CD14-positive monocyte (primary cell): ENCODE results near the gene NEUROD2. TPM values are rescaled to one million over a fixed set of nuclear protein-coding genes. Genes with fewer than 3 reads are reported as not detected.

Experiments used
- DNase-seq, 3 donors: peaks; one replicate each; pipeline ENCODE4 v3.0.0-alpha.2; 2011 to 2022
- H2AFZ ChIP-seq: 2 replicates; pipeline ENCODE4 v1.6.0; 2012; ENCODE audit warnings: mild to moderate bottlenecking, low read depth, low read length, inconsistent platforms; ENCODE audit not compliant: insufficient read depth, poor library complexity, severe bottlenecking
- H3K27ac ChIP-seq, 2 donors: 1 replicate in 1 of 2; 2 replicates in 1 of 2; pipeline ENCODE4 v1.5.1; 2012 to 2013; ENCODE audit warnings: low read length in 2 of 2, control low read depth in 1 of 2, inconsistent platforms in 1 of 2, low read depth in 1 of 2, mild to moderate bottlenecking in 1 of 2
- H3K27me3 ChIP-seq, 2 donors: one replicate each; pipeline versions ENCODE4 v1.6.0 to v1.6.1; 2011 to 2013; ENCODE audit warnings: low read length in 2 of 2; ENCODE audit not compliant: control insufficient read depth in 2 of 2, insufficient read depth in 2 of 2
- H3K36me3 ChIP-seq, 2 donors: replicated peaks in 1 of 2; 1 replicate in 1 of 2; 2 replicates in 1 of 2; pipeline versions ENCODE4 v1.5.1 to v1.6.1; 2012 to 2013; ENCODE audit warnings: low read length in 2 of 2, control low read depth in 1 of 2, inconsistent platforms in 1 of 2, mild to moderate bottlenecking in 1 of 2; ENCODE audit not compliant: insufficient read depth in 2 of 2, control insufficient read depth in 1 of 2
- H3K4me1 ChIP-seq, 2 donors: 1 replicate in 1 of 2; 2 replicates in 1 of 2; pipeline versions ENCODE4 v1.5.1 to v1.6.1; 2012 to 2013; ENCODE audit warnings: low read length in 2 of 2, control low read depth in 1 of 2, inconsistent platforms in 1 of 2, mild to moderate bottlenecking in 1 of 2, moderate library complexity in 1 of 2; ENCODE audit not compliant: insufficient read depth in 2 of 2, control insufficient read depth in 1 of 2
- H3K4me2 ChIP-seq: replicated peaks from 2 replicates; pipeline ENCODE3; 2012; ENCODE audit warnings: low read length, moderate library complexity, mild to moderate bottlenecking; ENCODE audit not compliant: poor library complexity, severe bottlenecking; ENCODE audit errors: extremely low read depth
- H3K4me3 ChIP-seq, 3 experiments: fragments of 200-600 bp in 1 of 3; sonication (generic) in 1 of 3; replicated peaks in 1 of 3; 1 replicate in 2 of 3; 2 replicates in 1 of 3; pipeline ENCODE4 v1.5.1; 2011 to 2013; ENCODE audit warnings: low read length in 3 of 3, mild to moderate bottlenecking in 3 of 3, control low read depth in 2 of 3, low read depth in 2 of 3, inconsistent platforms in 1 of 3, moderate library complexity in 1 of 3
- H3K79me2 ChIP-seq: 2 replicates; pipeline ENCODE4 v1.6.0; 2012; ENCODE audit warnings: mild to moderate bottlenecking, control low read depth, inconsistent platforms, low read length, moderate library complexity; ENCODE audit not compliant: insufficient read depth
- H3K9ac ChIP-seq: 2 replicates; pipeline ENCODE4 v1.6.0; 2017; ENCODE audit warnings: low read length, mild to moderate bottlenecking; ENCODE audit not compliant: insufficient read depth, poor library complexity, severe bottlenecking
- H3K9me3 ChIP-seq, 2 donors: replicated peaks in 1 of 2; 1 replicate in 1 of 2; 2 replicates in 1 of 2; pipeline versions ENCODE4 v1.5.1 to v1.6.1; 2012 to 2013; ENCODE audit warnings: low read length in 2 of 2, control low read depth in 1 of 2; ENCODE audit not compliant: control insufficient read depth in 1 of 2, insufficient read depth in 1 of 2
- H4K20me1 ChIP-seq: 2 replicates; pipeline ENCODE4 v1.6.0; 2012; ENCODE audit warnings: mild to moderate bottlenecking, low read length, control low read depth, moderate library complexity; ENCODE audit not compliant: insufficient read depth
- H3K27ac Mint-ChIP-seq, 7 donors: one replicate each; pipeline ENCODE4 v1.8.0; 2020; ENCODE audit warnings: mild to moderate bottlenecking in 7 of 7, mixed read lengths in 7 of 7, moderate library complexity in 6 of 7, inconsistent platforms in 2 of 7
- H3K27me3 Mint-ChIP-seq, 3 donors: one replicate each; pipeline ENCODE4 v1.8.0; 2021 to 2022; ENCODE audit warnings: low read depth in 3 of 3, mild to moderate bottlenecking in 3 of 3, mixed read lengths in 3 of 3, moderate library complexity in 3 of 3, inconsistent platforms in 1 of 3
- H3K36me3 Mint-ChIP-seq, 2 donors: one replicate each; pipeline ENCODE4 v1.8.0; 2020; ENCODE audit warnings: mixed read lengths in 2 of 2, inconsistent platforms in 1 of 2, mild to moderate bottlenecking in 1 of 2
- H3K4me1 Mint-ChIP-seq: one replicate; pipeline ENCODE4 v1.8.0; 2020; ENCODE audit warnings: mild to moderate bottlenecking, mixed read lengths
- H3K4me3 Mint-ChIP-seq, 2 donors: one replicate each; pipeline ENCODE4 v1.8.0; 2020; ENCODE audit warnings: mild to moderate bottlenecking in 2 of 2, mixed read lengths in 2 of 2, moderate library complexity in 1 of 2
- H3K9me3 Mint-ChIP-seq, 7 donors: one replicate each; pipeline ENCODE4 v1.8.0; 2020 to 2022; ENCODE audit warnings: mixed read lengths in 7 of 7, mild to moderate bottlenecking in 6 of 7, moderate library complexity in 6 of 7, inconsistent platforms in 2 of 7
- WGBS: methylation state at CpG from one replicate; pipeline ENCODE4 v1.1.5; 2013; ENCODE audit warnings: missing lambda C conversion rate; ENCODE audit not compliant: insufficient coverage; 5-methylcytosine and 5-hydroxymethylcytosine counted together
- intact Hi-C, 2 donors: fragments of 100-400 bp; cut with micrococcal nuclease; formaldehyde crosslinking; loops; one replicate each; pipeline versions ENCODE4 v1.15.0 to v1.15.1; 2023
- polyA plus RNA-seq, 3 donors: library from polyadenylated mRNA; depleted of rRNA in 1 of 3; unstranded in 2 of 3; stranded (reverse) in 1 of 3; fragments of 300-500 nt in 2 of 3; fragments of >200 nt in 1 of 3; fragmentation: Illumina TruSeq in 2 of 3; gene quantifications; 1 replicate in 2 of 3; 2 replicates in 1 of 3; pipeline ENCODE4 v1.2.3, GENCODE V29; 2012 to 2021
- TF ChIP-seq, protein P1 (sequence below): fragments of 200-600 bp; IDR thresholded peaks from one replicate; pipeline ENCODE4 v1.8.0; 2022; ENCODE audit warnings: antibody characterized with exemption, mild to moderate bottlenecking

Gene NEUROD2
- polyA plus RNA-seq, 3 donors = not detected

DNA sequence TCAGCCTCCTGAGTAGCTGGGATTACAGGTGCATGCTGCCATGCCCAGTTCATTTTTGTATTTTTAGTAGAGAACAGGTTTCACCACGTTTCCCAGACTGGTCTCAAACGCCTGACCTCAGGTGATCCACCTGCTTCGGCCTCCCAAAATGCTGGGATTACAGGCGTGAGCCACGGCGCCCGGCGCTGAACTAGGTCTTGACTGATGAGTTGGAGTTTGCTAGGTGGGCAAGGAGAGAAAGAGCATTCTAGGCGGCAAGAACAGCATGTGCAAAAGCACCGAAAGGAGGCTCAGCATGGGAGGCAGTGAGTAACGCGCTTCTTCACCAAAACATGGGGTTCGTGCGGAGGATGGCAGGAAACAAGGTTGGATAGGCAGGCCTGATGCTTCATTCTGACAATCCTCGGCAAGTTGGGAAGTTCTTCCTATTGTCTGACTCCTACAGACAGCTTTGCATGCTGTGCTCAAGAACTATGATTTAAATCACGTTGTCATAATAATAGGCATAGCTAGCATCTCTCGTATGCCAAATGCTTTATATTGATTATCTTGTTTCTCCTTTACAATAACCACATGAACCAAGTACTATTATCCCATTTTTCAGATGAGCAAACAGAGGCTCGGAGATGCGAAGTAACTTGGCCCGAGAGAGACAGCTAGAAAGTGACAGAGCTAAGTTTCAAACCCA, 26.5 kb downstream of the NEUROD2 start:
- Histone ChIP-seq H3K9me3 (no peaks in the 10 kb centered on the region), H3K36me3 (no peaks in the 10 kb centered on the region), H3K27ac (no peak overlapping the region), H3K4me1 (no peaks in the 10 kb centered on the region), H4K20me1 (no peaks in the 10 kb centered on the region), H3K4me3 (no peak overlapping the region), H3K9ac (no peak overlapping the region), H3K4me2 (no peak overlapping the region), H2AFZ (no peak overlapping the region), H3K79me2 (no peaks in the 10 kb centered on the region), H3K27me3 (peaks cover 0 to 5% of the 10 kb centered on the region in 2 donors)
- no peak for DNase-seq
- Mint-ChIP-seq H3K27me3 (peaks cover 13 to 19% (median 16%) of the 10 kb centered on the region in 3 donors), H3K4me3 (no peak overlapping the region), H3K4me1 (peaks cover 1% of the 10 kb centered on the region), H3K27ac (peak overlapping the region in 1 of 7 donors; percentile 78), H3K9me3 (peaks cover 0 to 4% (median 0%) of the 10 kb centered on the region in 7 donors), H3K36me3 (no peaks in the 10 kb centered on the region)
- TF ChIP-seq, protein P1, sequence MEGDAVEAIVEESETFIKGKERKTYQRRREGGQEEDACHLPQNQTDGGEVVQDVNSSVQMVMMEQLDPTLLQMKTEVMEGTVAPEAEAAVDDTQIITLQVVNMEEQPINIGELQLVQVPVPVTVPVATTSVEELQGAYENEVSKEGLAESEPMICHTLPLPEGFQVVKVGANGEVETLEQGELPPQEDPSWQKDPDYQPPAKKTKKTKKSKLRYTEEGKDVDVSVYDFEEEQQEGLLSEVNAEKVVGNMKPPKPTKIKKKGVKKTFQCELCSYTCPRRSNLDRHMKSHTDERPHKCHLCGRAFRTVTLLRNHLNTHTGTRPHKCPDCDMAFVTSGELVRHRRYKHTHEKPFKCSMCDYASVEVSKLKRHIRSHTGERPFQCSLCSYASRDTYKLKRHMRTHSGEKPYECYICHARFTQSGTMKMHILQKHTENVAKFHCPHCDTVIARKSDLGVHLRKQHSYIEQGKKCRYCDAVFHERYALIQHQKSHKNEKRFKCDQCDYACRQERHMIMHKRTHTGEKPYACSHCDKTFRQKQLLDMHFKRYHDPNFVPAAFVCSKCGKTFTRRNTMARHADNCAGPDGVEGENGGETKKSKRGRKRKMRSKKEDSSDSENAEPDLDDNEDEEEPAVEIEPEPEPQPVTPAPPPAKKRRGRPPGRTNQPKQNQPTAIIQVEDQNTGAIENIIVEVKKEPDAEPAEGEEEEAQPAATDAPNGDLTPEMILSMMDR = no peak
- 95% methylated on average over 18 of the region's 20 CpGs for WGBS
- intact Hi-C loops = no loop called here

DNA sequence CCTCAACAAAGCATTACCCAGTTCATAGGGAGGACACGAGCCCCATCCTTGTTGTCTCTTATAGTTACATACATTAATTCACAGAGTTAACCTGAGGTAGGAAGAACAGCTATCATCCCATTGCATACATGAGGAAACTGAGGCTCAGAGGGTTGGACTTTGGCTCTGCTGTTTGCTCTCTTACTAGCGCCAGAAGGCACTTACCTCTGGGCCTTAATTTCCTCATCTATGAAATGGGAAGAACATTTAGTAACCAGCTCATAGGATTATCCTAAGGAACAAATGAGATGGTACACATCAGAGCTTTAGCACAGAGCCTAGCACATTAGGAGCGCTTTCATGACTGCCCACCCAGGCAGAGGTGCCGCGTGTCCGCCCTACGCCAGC, 27.6 kb downstream of the NEUROD2 start:
- Histone ChIP-seq H3K9me3 (no peaks in the 10 kb centered on the region), H3K27ac (no peak overlapping the region), H3K4me3 (no peak overlapping the region), H3K4me1 (no peaks in the 10 kb centered on the region), H3K36me3 (no peaks in the 10 kb centered on the region), H2AFZ (no peak overlapping the region), H4K20me1 (no peaks in the 10 kb centered on the region), H3K9ac (no peak overlapping the region), H3K27me3 (peaks cover 2 to 11% of the 10 kb centered on the region in 2 donors), H3K4me2 (no peak overlapping the region), H3K79me2 (no peaks in the 10 kb centered on the region)
- peaks cover 0 to 2% of the 10 kb centered on the region in 2 donors for H3K36me3 Mint-ChIP-seq
- TF ChIP-seq, protein P1 = no peak
- H3K4me3 Mint-ChIP-seq = no peak overlapping the region
- DNase-seq = no peak
- intact Hi-C loops = no loop called here
- 98% methylated on average over 5 of the region's 7 CpGs for WGBS
- peaks cover 20 to 29% (median 22%) of the 10 kb centered on the region in 3 donors for H3K27me3 Mint-ChIP-seq
- H3K27ac Mint-ChIP-seq = no peak overlapping the region
- H3K4me1 Mint-ChIP-seq = peaks cover 1% of the 10 kb centered on the region
- peaks cover 0 to 4% (median 0%) of the 10 kb centered on the region in 7 donors for H3K9me3 Mint-ChIP-seq
